ENCODE results near the gene CNBP. TPM values are rescaled to one million over a fixed set of nuclear protein-coding genes. Genes with fewer than 3 reads are reported as not detected.

CNBP gene
- total RNA-seq, 4 donors from 2014 or later: 329 to 533 (median 488) TPM

DNA sequence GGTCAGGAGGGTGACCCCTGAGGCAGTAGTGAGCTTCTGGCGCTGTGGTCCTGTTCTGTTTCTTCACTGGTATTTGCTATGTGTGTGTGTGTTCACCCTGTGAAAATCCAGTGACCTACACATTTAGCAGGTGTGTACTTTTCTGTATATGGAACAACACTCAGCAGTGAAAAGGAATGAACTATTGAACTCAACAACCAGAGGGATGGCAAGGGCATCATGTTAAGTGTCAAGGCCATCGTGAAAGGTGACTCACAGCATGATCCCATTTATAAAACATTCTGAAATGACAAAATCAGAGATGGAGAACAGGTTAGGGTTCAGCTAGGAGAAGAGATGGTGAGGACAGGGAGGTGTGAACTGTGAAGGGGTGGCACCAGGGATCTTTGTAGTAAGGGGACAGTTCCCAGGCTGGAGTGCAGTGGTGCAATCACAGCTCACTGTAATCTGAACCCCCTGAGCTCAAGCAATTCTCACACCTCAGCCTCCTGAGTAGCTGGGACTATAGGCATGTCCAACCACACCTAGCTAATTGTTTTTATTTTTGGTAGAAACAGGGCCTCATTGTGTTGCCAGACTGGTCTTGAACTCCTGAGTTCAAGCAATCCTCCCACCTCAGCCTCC, 52.1 kb downstream of the CNBP start:
- Histone ChIP-seq H3K4me3 (no peak overlapping the region), H3K27me3 (no peaks in the 10 kb centered on the region), H3K4me1 (no peaks in the 10 kb centered on the region), H3K36me3 (peaks cover 0 to 100% (median 34%) of the 10 kb centered on the region in 3 donors), H3K9me3 (no peaks in the 10 kb centered on the region), H3K27ac (no peak overlapping the region)
- TF ChIP-seq, protein P1, sequence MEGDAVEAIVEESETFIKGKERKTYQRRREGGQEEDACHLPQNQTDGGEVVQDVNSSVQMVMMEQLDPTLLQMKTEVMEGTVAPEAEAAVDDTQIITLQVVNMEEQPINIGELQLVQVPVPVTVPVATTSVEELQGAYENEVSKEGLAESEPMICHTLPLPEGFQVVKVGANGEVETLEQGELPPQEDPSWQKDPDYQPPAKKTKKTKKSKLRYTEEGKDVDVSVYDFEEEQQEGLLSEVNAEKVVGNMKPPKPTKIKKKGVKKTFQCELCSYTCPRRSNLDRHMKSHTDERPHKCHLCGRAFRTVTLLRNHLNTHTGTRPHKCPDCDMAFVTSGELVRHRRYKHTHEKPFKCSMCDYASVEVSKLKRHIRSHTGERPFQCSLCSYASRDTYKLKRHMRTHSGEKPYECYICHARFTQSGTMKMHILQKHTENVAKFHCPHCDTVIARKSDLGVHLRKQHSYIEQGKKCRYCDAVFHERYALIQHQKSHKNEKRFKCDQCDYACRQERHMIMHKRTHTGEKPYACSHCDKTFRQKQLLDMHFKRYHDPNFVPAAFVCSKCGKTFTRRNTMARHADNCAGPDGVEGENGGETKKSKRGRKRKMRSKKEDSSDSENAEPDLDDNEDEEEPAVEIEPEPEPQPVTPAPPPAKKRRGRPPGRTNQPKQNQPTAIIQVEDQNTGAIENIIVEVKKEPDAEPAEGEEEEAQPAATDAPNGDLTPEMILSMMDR (IDR thresholded peaks at IDR 0.05): no peak
- TF ChIP-seq POLR2A (IDR thresholded peaks at IDR 0.05) (no peak), EP300 (IDR thresholded peaks at IDR 0.05) (no peak)
- 75 to 84% methylated on average over 2 of the region's 2 CpGs for WGBS, 2 donors
- DNase-seq (ENCODE audit: low spot score in 2 of 2): no peak

DNA sequence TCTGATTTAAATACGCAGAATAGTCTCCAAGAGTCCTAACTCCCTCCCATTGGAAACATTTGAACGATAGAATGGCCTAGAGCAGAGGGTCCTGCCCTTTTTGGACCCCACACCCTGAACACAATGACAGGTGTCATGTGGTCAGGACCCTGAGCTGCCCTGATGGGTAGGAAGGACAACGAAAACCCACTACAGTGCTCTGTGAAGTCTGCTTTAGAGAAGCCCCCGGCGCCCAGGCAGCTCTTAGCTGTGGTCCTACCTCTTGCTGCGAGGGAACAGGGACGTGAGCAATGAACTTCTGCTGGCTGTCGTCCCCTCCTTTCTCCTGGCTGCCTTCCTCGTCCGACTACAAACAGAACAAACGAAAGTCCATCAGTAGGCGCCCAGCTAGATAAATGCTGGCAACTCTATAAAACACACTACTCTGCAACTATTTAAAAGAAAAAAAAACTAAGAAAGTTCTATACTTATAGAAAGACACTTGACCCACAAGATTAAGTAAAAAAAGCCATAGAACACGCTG, 53.3 kb downstream of the CNBP start:
- 91% methylated on average over 13 of the region's 13 CpGs for WGBS, 2 donors
- H3K9me3 ChIP-seq: no peaks in the 10 kb centered on the region
- H3K36me3 ChIP-seq: peaks cover 0 to 98% (median 34%) of the 10 kb centered on the region in 3 donors
- no peaks in the 10 kb centered on the region for H3K27me3 ChIP-seq
- no peak overlapping the region for H3K4me3 ChIP-seq
- no peaks in the 10 kb centered on the region for H3K4me1 ChIP-seq
- DNase-seq (ENCODE audit: low spot score in 2 of 2): no peak
- TF ChIP-seq EP300 (IDR thresholded peaks at IDR 0.05) (no peak), POLR2A (IDR thresholded peaks at IDR 0.05) (no peak)
- TF ChIP-seq, protein P1 (IDR thresholded peaks at IDR 0.05): no peak
- no peak overlapping the region for H3K27ac ChIP-seq

DNA sequence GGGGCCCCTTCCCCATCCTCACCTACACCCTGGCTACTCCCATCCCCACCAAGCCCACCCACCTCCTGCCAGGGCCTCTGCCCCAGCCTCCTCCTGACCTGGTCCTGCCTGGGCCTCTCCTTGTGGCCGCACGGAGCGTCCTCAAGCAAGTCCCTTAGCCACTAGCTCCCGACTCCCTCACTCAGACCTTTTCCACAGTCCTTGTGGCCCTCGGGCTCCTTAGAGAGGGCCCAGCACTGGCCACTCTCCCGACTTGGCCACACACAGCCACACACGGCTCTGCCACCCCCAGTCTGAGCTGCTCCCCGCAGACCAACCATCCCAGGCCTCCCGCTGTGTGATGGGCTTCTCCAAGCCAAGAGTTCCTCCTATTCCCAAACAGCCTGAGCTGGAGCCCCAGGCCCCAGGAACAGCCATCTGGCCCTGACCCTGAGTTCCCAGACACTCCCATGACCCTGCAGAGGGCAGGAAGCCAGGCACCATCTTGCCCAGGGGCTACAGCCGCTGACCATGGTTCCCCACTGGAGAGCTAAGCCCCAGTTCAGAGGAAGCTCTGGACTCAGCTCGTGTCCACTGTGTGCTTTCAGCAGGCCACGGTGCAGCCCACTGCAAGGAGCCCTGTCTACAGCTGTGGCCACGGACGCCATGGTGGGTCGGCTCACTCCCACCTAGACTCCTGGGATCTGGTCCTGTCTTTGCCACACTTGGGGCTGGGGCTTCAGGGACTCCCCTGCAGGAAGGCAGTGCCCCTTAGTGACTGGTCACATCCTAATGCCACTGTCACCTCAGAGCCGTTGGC, 55.1 kb downstream of the CNBP start:
- no peak for DNase-seq (ENCODE audit: low spot score in 2 of 2)
- H3K36me3 ChIP-seq: peaks cover 0 to 80% (median 25%) of the 10 kb centered on the region in 3 donors
- WGBS, 2 donors: 92 to 97% methylated on average over 15 of the region's 16 CpGs

DNA sequence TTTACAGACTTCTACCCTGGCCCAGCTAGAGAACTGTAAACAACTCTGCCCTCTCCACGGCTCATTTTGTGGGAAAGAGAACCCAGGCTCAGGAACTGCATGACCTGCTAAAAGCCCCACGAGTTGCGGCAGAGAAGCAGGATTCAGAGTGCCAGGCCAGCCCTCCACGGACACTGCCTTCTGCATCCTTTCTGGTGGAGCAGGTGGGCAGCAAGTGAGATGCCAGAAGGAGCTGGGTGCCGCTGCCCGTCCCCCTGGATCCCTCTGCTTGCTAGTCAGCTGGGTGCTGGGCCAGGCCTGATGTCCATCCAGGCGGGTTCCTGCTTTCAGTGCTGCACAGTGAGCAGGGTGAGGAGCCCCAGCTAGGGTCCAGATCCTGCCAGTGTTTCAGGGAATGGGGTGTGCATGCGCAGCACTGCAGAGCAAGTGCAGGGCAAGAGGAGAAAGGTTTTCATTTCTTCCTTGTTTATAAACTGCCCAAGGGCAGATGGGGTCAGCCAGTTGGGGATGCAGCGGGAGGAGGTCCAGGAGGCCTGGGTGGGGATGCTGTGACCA, 56.9 kb downstream of the CNBP start:
- DNase-seq (ENCODE audit: low spot score in 2 of 2): no peak
- 73 to 88% methylated on average over 9 of the region's 9 CpGs for WGBS, 2 donors
- Histone ChIP-seq H3K36me3 (peaks cover 0 to 62% (median 18%) of the 10 kb centered on the region in 3 donors), H3K27me3 (no peaks in the 10 kb centered on the region), H3K27ac (no peak overlapping the region), H3K9me3 (no peaks in the 10 kb centered on the region), H3K4me3 (no peak overlapping the region), H3K4me1 (peaks cover 0 to 9% (median 3%) of the 10 kb centered on the region in 4 donors)
- TF ChIP-seq EP300 (IDR thresholded peaks at IDR 0.05) (no peak), POLR2A (IDR thresholded peaks at IDR 0.05) (no peak)
- TF ChIP-seq, protein P1 (IDR thresholded peaks at IDR 0.05): no peak

More for the DNA sequence above, 55.1 kb downstream of the CNBP start:
- TF ChIP-seq, protein P1 (IDR thresholded peaks at IDR 0.05): no peak
- TF ChIP-seq EP300 (IDR thresholded peaks at IDR 0.05) (no peak), POLR2A (IDR thresholded peaks at IDR 0.05) (no peak)
- Histone ChIP-seq H3K9me3 (no peaks in the 10 kb centered on the region), H3K4me3 (no peak overlapping the region), H3K27me3 (no peaks in the 10 kb centered on the region), H3K27ac (no peak overlapping the region), H3K4me1 (no peaks in the 10 kb centered on the region)

Data from tibial nerve (tissue), 4 donors.